Measurements from ENCODE around the gene PCBD2.

DNA sequence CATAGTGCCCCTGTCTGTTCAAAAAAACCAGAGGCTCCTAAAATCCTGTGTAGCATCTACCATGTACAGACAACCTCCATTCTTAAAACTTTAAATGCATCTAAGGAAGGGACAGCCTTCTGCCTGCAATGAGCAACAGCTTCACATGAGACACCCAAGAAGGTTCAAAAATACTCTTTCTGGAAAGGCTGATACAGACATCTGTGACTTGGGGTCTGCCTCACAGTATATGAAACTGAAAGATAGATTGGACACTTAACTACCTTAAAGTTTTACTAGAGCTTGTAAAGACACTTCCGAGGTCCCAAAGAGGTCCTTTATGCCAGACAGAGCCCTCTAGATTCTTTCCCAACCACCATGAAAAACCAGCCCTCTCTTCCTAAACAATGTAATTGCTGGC lies 34.6 kb downstream of the PCBD2 start:
- TF ChIP-seq POLR2A (IDR thresholded peaks at IDR 0.05; ENCODE audit: low read length) (no peak), GATA1 (IDR thresholded peaks at IDR 0.05; ENCODE audit: low read depth, low read length) (no peak)

Measured in erythroblast (primary cell).